PC-3 (cell line): ENCODE data around the gene GCSAML.

Experiments used
- CTCF ChIP-seq: fragments of 300-600 bp; sonication (generic); conservative IDR thresholded peaks from 2 replicates; pipeline ENCODE4 v1.5.1; 2017; ENCODE audit warnings: antibody characterized with exemption, low read depth, mild to moderate bottlenecking, low read length
- EZH2 ChIP-seq: fragments of 300-600 bp; sonication (generic); IDR thresholded peaks from one replicate; pipeline ENCODE4 v1.6.1; 2017; ENCODE audit warnings: antibody characterized with exemption, mild to moderate bottlenecking, low read length; ENCODE audit not compliant: unreplicated experiment

GRCh38 chr1:247535402-247535801, 13.5 kb upstream of the GCSAML start:
- no peak for TF ChIP-seq CTCF
- no peak for TF ChIP-seq EZH2
